ENCODE measurements around the gene CPNE6. TPM values are rescaled to one million over a fixed set of nuclear protein-coding genes. Genes with fewer than 3 reads are reported as not detected.

CPNE6 gene
- total and polyA plus RNA-seq, 2 of the 13 experiments (the other 11 are each of a cell fraction or from before 2014, with no cell fraction given), result not detected

DNA sequence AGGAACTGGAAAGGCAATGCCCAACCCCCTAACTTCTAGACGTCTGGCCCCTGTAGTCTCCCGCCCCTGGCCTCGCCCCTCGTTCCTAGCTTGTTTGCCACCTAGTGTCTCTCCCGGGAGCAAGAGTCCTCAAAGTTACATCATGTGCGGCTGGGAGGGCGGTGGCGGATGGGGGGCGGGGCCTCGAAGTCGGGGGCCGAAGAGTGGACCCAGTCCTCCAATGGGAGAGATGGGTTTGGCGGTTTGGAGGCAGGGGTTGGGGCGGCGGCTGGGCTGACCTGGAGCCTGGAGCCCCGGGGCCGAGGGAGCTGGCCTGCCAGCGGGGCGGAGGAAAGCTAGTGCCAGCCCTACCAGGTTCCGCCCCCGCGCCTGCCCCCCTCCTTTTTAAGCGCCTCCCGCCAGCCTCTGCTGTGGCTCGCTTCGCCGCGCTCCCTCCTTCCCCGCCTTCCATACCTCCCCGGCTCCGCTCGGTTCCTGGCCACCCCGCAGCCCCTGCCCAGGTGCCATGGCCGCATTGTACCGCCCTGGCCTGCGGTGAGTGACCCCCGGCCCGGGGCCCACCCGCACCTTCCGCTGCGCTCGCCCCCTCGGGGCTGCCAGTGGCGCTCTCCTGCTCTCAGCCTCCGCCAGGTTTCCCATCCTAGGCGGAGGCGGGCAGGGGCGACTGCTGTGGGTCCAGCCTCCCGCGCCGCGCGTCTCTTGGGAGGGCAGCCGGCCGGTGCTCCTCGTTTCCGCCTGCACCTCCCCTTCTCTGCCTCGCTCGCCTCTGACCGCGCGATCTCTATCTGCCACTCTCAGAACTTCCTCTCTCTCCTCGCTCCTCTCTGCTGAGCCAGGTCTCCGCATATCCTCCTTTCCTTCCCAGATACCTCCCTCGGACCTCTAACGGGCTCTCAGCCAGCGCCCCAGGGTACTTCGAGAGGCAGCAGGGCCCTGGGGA is 22.8 kb downstream of the CPNE6 start, which contains the start of gene PCK2 (continued):
- TF ChIP-seq, protein P1, sequence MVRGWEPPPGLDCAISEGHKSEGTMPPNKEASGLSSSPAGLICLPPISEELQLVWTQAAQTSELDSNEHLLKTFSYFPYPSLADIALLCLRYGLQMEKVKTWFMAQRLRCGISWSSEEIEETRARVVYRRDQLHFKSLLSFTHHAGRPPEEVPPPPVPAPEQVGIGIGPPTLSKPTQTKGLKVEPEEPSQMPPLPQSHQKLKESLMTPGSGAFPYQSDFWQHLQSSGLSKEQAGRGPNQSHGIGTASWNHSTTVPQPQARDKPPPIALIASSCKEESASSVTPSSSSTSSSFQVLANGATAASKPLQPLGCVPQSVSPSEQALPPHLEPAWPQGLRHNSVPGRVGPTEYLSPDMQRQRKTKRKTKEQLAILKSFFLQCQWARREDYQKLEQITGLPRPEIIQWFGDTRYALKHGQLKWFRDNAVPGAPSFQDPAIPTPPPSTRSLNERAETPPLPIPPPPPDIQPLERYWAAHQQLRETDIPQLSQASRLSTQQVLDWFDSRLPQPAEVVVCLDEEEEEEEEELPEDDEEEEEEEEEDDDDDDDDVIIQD (CRISPR knock-in tag; IDR thresholded peaks at IDR 0.05; ENCODE audit: low read depth), result peak; percentile 93
- TF ChIP-seq DNMT1 (CRISPR knock-in tag; IDR thresholded peaks at IDR 0.05) (peak; percentile 94), ZNF792 (CRISPR knock-in tag; IDR thresholded peaks at IDR 0.05) (peak; percentile 97), HNRNPUL1 (IDR thresholded peaks at IDR 0.05; ENCODE audit: low read depth, low read length) (no peak), AKAP8 (CRISPR knock-in tag; IDR thresholded peaks at IDR 0.05) (peak; percentile 97), ZNF543 (CRISPR knock-in tag; IDR thresholded peaks at IDR 0.05) (peak; percentile 100), KLF12 (CRISPR knock-in tag; IDR thresholded peaks at IDR 0.05; ENCODE audit: borderline replicate concordance) (peak; percentile 97), SP1 (IDR thresholded peaks at IDR 0.05) (0 out of 2 replicates have a peak, but pooled peaks have one; percentile 37), SP1 (CRISPR knock-in tag; IDR thresholded peaks at IDR 0.05) (peak; percentile 94), SIN3B (IDR thresholded peaks at IDR 0.05; ENCODE audit: low read length) (no peak; the same call in 1 of the 2 replicates), PHB2 (IDR thresholded peaks at IDR 0.05; ENCODE audit: partially characterized antibody) (no peak), ZNF549 (CRISPR knock-in tag; IDR thresholded peaks at IDR 0.05) (peak; percentile 68; the same call in 1 of the 2 replicates), ZFP36L2 (CRISPR knock-in tag; IDR thresholded peaks at IDR 0.05) (peak; percentile 95; the same call in 1 of the 2 replicates), SALL1 (CRISPR knock-in tag; IDR thresholded peaks at IDR 0.05) (peak; percentile 91), THYN1 (CRISPR knock-in tag; IDR thresholded peaks at IDR 0.05; ENCODE audit: borderline replicate concordance, low read depth) (peak; percentile 99)
- TF ChIP-seq, protein P2, sequence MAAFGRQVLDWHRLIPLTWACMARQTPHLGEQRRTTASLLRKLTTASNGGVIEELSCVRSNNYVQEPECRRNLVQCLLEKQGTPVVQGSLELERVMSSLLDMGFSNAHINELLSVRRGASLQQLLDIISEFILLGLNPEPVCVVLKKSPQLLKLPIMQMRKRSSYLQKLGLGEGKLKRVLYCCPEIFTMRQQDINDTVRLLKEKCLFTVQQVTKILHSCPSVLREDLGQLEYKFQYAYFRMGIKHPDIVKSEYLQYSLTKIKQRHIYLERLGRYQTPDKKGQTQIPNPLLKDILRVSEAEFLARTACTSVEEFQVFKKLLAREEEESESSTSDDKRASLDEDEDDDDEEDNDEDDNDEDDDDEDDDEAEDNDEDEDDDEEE (CRISPR knock-in tag; IDR thresholded peaks at IDR 0.05), result no peak
- TF ChIP-seq, protein P3, sequence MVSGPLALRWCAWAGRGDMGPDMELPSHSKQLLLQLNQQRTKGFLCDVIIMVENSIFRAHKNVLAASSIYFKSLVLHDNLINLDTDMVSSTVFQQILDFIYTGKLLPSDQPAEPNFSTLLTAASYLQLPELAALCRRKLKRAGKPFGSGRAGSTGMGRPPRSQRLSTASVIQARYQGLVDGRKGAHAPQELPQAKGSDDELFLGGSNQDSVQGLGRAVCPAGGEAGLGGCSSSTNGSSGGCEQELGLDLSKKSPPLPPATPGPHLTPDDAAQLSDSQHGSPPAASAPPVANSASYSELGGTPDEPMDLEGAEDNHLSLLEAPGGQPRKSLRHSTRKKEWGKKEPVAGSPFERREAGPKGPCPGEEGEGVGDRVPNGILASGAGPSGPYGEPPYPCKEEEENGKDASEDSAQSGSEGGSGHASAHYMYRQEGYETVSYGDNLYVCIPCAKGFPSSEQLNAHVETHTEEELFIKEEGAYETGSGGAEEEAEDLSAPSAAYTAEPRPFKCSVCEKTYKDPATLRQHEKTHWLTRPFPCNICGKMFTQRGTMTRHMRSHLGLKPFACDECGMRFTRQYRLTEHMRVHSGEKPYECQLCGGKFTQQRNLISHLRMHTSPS (CRISPR knock-in tag; IDR thresholded peaks at IDR 0.05; ENCODE audit: low read depth), result peak; percentile 98; the same call in 1 of the 2 replicates
- TF ChIP-seq, protein P4, sequence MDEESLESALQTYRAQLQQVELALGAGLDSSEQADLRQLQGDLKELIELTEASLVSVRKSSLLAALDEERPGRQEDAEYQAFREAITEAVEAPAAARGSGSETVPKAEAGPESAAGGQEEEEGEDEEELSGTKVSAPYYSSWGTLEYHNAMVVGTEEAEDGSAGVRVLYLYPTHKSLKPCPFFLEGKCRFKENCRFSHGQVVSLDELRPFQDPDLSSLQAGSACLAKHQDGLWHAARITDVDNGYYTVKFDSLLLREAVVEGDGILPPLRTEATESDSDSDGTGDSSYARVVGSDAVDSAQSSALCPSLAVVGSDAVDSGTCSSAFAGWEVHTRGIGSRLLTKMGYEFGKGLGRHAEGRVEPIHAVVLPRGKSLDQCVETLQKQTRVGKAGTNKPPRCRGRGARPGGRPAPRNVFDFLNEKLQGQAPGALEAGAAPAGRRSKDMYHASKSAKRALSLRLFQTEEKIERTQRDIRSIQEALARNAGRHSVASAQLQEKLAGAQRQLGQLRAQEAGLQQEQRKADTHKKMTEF (CRISPR knock-in tag; IDR thresholded peaks at IDR 0.05), result peak; percentile 99
- TF ChIP-seq, protein P5, sequence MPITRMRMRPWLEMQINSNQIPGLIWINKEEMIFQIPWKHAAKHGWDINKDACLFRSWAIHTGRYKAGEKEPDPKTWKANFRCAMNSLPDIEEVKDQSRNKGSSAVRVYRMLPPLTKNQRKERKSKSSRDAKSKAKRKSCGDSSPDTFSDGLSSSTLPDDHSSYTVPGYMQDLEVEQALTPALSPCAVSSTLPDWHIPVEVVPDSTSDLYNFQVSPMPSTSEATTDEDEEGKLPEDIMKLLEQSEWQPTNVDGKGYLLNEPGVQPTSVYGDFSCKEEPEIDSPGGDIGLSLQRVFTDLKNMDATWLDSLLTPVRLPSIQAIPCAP (CRISPR knock-in tag; IDR thresholded peaks at IDR 0.05; ENCODE audit: low read depth), result peak; percentile 20
- TF ChIP-seq, protein P6, sequence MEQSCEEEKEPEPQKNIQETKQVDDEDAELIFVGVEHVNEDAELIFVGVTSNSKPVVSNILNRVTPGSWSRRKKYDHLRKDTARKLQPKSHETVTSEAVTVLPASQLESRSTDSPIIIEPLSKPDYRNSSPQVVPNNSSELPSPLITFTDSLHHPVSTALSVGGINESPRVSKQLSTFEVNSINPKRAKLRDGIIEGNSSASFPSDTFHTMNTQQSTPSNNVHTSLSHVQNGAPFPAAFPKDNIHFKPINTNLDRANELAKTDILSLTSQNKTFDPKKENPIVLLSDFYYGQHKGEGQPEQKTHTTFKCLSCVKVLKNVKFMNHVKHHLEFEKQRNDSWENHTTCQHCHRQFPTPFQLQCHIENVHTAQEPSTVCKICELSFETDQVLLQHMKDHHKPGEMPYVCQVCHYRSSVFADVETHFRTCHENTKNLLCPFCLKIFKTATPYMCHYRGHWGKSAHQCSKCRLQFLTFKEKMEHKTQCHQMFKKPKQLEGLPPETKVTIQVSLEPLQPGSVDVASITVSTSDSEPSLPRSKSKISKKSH (CRISPR knock-in tag; IDR thresholded peaks at IDR 0.05; ENCODE audit: borderline replicate concordance), result no peak

All from HepG2 (cell line).